GM12892 (cell line): Measurements from ENCODE around the gene INF2.
A peak's percentile ranks its signal among the peaks of the same experiment; 100 is the strongest.

Experiments
- POLR2A ChIP-seq: IDR thresholded peaks from 2 replicates; pipeline ENCODE4 v1.6.1; 2011; ENCODE audit warnings: low read depth, low read length, control low read depth
- POLR2AphosphoS5 ChIP-seq: IDR thresholded peaks from 2 replicates; pipeline ENCODE4 v1.6.1; 2011; ENCODE audit warnings: low read depth, low read length, control low read depth
- TAF1 ChIP-seq: IDR thresholded peaks from 2 replicates; pipeline ENCODE4 v1.6.1; 2011; ENCODE audit warnings: low read depth, mild to moderate bottlenecking, control low read depth, low read length, borderline replicate concordance

- TF ChIP-seq POLR2A (no peak), TAF1 (no peak), POLR2AphosphoS5 (peak; percentile 35; the same call in 1 of the 2 replicates)
Observed at GRCh38 chr14:104657563-104658324, 31.7 kb upstream of the INF2 start.
